GM12878 (cell line): Measurements from ENCODE around the gene SCEL. TPM values are rescaled to one million over a fixed set of nuclear protein-coding genes. Genes with fewer than 3 reads are reported as not detected.

Experiments
- ATAC-seq: fragments of 200-7000 bp; cut with Tn5 transposase; 3 replicates; pipeline ENCODE4 v1.9.1; 2020; ENCODE audit warnings: mild to moderate bottlenecking, moderate library complexity
- BruUV-seq: library from RNA; stranded (reverse); fragments of 400-500 nt; replicated peaks from 2 replicates; lab custom pipeline; 2021; lab: Mats Ljungman, UMichigan
- CTCF ChIA-PET: fragments of 300-600 bp; sonication (Branson Sonifier 250); formaldehyde crosslinking; extraction: SDS; loops from one replicate; lab custom pipeline; 2021; ENCODE audit warnings: inconsistent platforms; lab: Yijun Ruan, JAX
- POLR2A ChIA-PET: fragments of 350-600 bp; formaldehyde crosslinking; extraction: SDS; loops from one replicate; lab custom pipeline; 2021; ENCODE audit warnings: inconsistent platforms; lab: Charles Lee
- RAD21 ChIA-PET: fragments of 300-600 bp; sonication (Branson Sonifier 250); formaldehyde crosslinking; loops from one replicate; lab custom pipeline; 2023; ENCODE audit warnings: antibody characterized with exemption; ENCODE audit not compliant: unreplicated experiment; lab: Charles Lee
- SMC1A ChIA-PET: fragments of 300-600 bp; sonication (Branson Sonifier 250); formaldehyde crosslinking; loops from one replicate; lab custom pipeline; 2023; ENCODE audit not compliant: unreplicated experiment, uncharacterized antibody; lab: Charles Lee
- DNase-seq: peaks from one replicate; pipeline ENCODE4 v3.0.0-alpha.2; 2011; ENCODE audit warnings: low read depth, low spot score
- FAIRE-seq: peaks from 3 replicates; lab custom pipeline; 2011; peaks lifted over from hg19 to GRCh38; lab: Jason Lieb, UNC
- H2AFZ ChIP-seq: 2 replicates; pipeline ENCODE4 v1.6.0; 2011; ENCODE audit warnings: low read depth, low read length, control low read depth; ENCODE audit not compliant: control insufficient read depth
- H3K27ac ChIP-seq: 2 replicates; pipeline ENCODE4 v1.5.1; 2011; ENCODE audit warnings: control low read depth; ENCODE audit not compliant: control insufficient read depth, insufficient read depth
- H3K27me3 ChIP-seq, 2 experiments: replicated peaks in 1 of 2; 2 replicates each; pipeline versions ENCODE4 v1.6.0 to v1.6.1; 2011; ENCODE audit warnings: low read length in 1 of 2; ENCODE audit not compliant: control insufficient read depth in 2 of 2, insufficient read depth in 2 of 2
- H3K36me3 ChIP-seq, 2 experiments: 2 replicates each; pipeline ENCODE4 v1.5.1; 2011; ENCODE audit warnings: low read length in 1 of 2; ENCODE audit not compliant: control insufficient read depth in 2 of 2, insufficient read depth in 2 of 2
- H3K4me1 ChIP-seq: 2 replicates; pipeline ENCODE4 v1.6.1; 2011; ENCODE audit warnings: mild to moderate bottlenecking, low read length, moderate library complexity, mixed read lengths; ENCODE audit not compliant: control insufficient read depth, insufficient read depth
- H3K4me2 ChIP-seq: 2 replicates; pipeline ENCODE4 v1.6.0; 2011; ENCODE audit warnings: control low read depth; ENCODE audit not compliant: control insufficient read depth, insufficient read depth
- H3K4me3 ChIP-seq: fragments of 200-600 bp; sonication (generic); 2 replicates; pipeline ENCODE4 v1.5.1; 2016
- H3K79me2 ChIP-seq: 2 replicates; pipeline ENCODE4 v1.6.0; 2011; ENCODE audit warnings: low read length; ENCODE audit not compliant: control insufficient read depth, insufficient read depth
- H3K9ac ChIP-seq: 2 replicates; pipeline ENCODE4 v1.8.0; 2011; ENCODE audit warnings: low read length, control low read depth, mixed read lengths; ENCODE audit not compliant: control insufficient read depth, insufficient read depth
- H3K9me3 ChIP-seq: replicated peaks from 3 replicates; pipeline ENCODE4 v1.5.1; 2011; ENCODE audit warnings: mild to moderate bottlenecking, low read length; ENCODE audit not compliant: control insufficient read depth, insufficient read depth
- H4K20me1 ChIP-seq: 2 replicates; pipeline ENCODE4 v1.6.0; 2011; ENCODE audit not compliant: control insufficient read depth, insufficient read depth
- CHD4 ChIP-seq: fragments of 200-600 bp; sonication (generic); IDR thresholded peaks from 2 replicates; pipeline ENCODE4 v1.6.1; 2016; ENCODE audit warnings: mild to moderate bottlenecking
- SMARCA5 ChIP-seq: fragments of 450-650 bp; IDR thresholded peaks from 2 replicates; pipeline ENCODE4 v1.6.1; 2017; ENCODE audit warnings: mild to moderate bottlenecking
- SREBF2 ChIP-seq: IDR thresholded peaks from 2 replicates; pipeline ENCODE4 v1.6.1; 2012; ENCODE audit warnings: mild to moderate bottlenecking, low read length
- SUZ12 ChIP-seq: fragments of 200-600 bp; sonication (generic); IDR thresholded peaks from one replicate; pipeline ENCODE4 v1.6.1; 2018; ENCODE audit warnings: antibody characterized with exemption, mild to moderate bottlenecking; ENCODE audit not compliant: unreplicated experiment
- ZBED1 ChIP-seq: IDR thresholded peaks from 2 replicates; pipeline ENCODE4 v1.6.1; 2016; ENCODE audit warnings: borderline replicate concordance
- WGBS: methylation state at CpG from one replicate; pipeline ENCODE4 v1.1.6; 2016; ENCODE audit warnings: low lambda C conversion rate; ENCODE audit not compliant: insufficient replicate concordance, insufficient coverage; ENCODE audit errors: missing lambda C conversion rate; 5-methylcytosine and 5-hydroxymethylcytosine counted together
- in situ Hi-C: fragments of 300-500 bp; cut with MboI; formaldehyde crosslinking; loops from 9 replicates; pipeline ENCODE4 v1.14.3; 2018; ENCODE audit warnings: mixed read lengths
- intact Hi-C: fragments of 100-400 bp; cut with micrococcal nuclease; formaldehyde crosslinking; loops from one replicate; pipeline ENCODE4 v1.14.2; 2022; ENCODE audit not compliant: unreplicated experiment
- polyA plus RNA-seq, 11 experiments: library from polyadenylated mRNA; depleted of rRNA in 4 of 11; unstranded in 6 of 11; stranded (reverse) in 5 of 11; fragments of >200 nt; fragmentation: Nextera tagmentation in 4 of 11; fragmentation: Illumina TruSeq in 1 of 11; extraction: Ambion mirVana in 4 of 11; extraction: Trizol in 1 of 11; gene quantifications; 1 replicate in 1 of 11; 2 replicates in 10 of 11; pipeline versions ENCODE4 v1.2.1 to v1.2.3, GENCODE V29; 2011 to 2016; ENCODE audit warnings: inconsistent platforms in 2 of 11, missing spikeins in 2 of 11, low read depth in 1 of 11
- total RNA-seq, 4 experiments: library from RNA; depleted of rRNA in 3 of 4; stranded (reverse); fragments of >200 nt in 3 of 4; fragmentation: Illumina TruSeq in 1 of 4; extraction: Trizol in 1 of 4; gene quantifications; 2 replicates each; pipeline versions ENCODE4 v1.2.1 to v1.2.3, GENCODE V29; 2013 to 2021

Gene SCEL
- total and polyA plus RNA-seq, 10 of the 15 experiments (the other 5 are each of a cell fraction or from before 2014, with no cell fraction given), result 0.09 to 0.68 (median 0.16) TPM; not detected in 1

- no peak for FAIRE-seq
- POLR2A ChIA-PET, result interaction anchor here (0.5 to 1.0 kb wide), 4 partner anchors 14 to 487 kb away, joined by 3 to 7 read pairs (median 3); no protein-coding TSS in a partner anchor
- WGBS, result 56% methylated on average over 7 of the region's 7 CpGs
Measured at GRCh38 chr13:77537289-77537919, 1.9 kb downstream of the SCEL start.

GRCh38 chr13:77543711-77544110 is 8.2 kb downstream of the SCEL start:
- ChIA-PET SMC1A (interaction anchor here (1.2 to 7.0 kb wide), 11 partner anchors 10 to 578 kb away, joined by 3 to 83 read pairs (median 9); no protein-coding TSS in a partner anchor), RAD21 (interaction anchor here (1.3 to 3.3 kb wide), 6 partner anchors 14 to 152 kb away, joined by 3 to 29 read pairs (median 8); no protein-coding TSS in a partner anchor), POLR2A (interaction anchor here (1.7 to 3.3 kb wide), 2 partner anchors 14 kb away, joined by 10 read pairs; no protein-coding TSS in a partner anchor), CTCF (interaction anchor here (1.2 to 2.9 kb wide), 7 partner anchors 14 to 207 kb away, joined by 3 to 16 read pairs (median 6); no protein-coding TSS in a partner anchor)
- H3K27ac ChIP-seq, result no peak overlapping the region
- DNase-seq (no peak), ATAC-seq (no peak), FAIRE-seq (no peak)
- H4K20me1 ChIP-seq, result no peaks in the 10 kb centered on the region
- BruUV-seq, result no TSS peak
- peaks cover 4% of the 10 kb centered on the region for H3K4me1 ChIP-seq
- no peak overlapping the region for H2AFZ ChIP-seq
- WGBS, result 63% methylated on average over 8 of the region's 8 CpGs
- H3K4me2 ChIP-seq, result no peak overlapping the region
- H3K4me3 ChIP-seq, result no peak overlapping the region
- H3K9me3 ChIP-seq, result no peaks in the 10 kb centered on the region
- no peak overlapping the region for H3K9ac ChIP-seq
- H3K36me3 ChIP-seq, result no peaks in the 10 kb centered on the region
- no peak for TF ChIP-seq CHD4
- TF ChIP-seq SREBF2, result no peak
- TF ChIP-seq ZBED1, result no peak
- no peaks in the 10 kb centered on the region for H3K79me2 ChIP-seq
- in situ Hi-C loops, result no loop called here
- no peaks in the 10 kb centered on the region for H3K27me3 ChIP-seq
- intact Hi-C loops, result no loop called here

More at GRCh38 chr13:77537289-77537919, 1.9 kb downstream of the SCEL start:
- ATAC-seq (no peak), DNase-seq (no peak)
- Histone ChIP-seq H3K9me3 (no peaks in the 10 kb centered on the region), H3K9ac (no peak overlapping the region), H3K79me2 (no peaks in the 10 kb centered on the region), H2AFZ (no peak overlapping the region), H3K4me1 (no peaks in the 10 kb centered on the region), H3K4me3 (no peak overlapping the region), H3K27me3 (peaks cover 0 to 6% of the 10 kb centered on the region in 2 experiments; a peak in 1 of 4 replicates), H4K20me1 (no peaks in the 10 kb centered on the region), H3K4me2 (no peak overlapping the region), H3K36me3 (no peaks in the 10 kb centered on the region), H3K27ac (no peak overlapping the region)
- SMC1A ChIA-PET, result interaction anchor here (0.7 to 2.0 kb wide), 5 partner anchors 13 to 320 kb away, joined by 3 to 7 read pairs (median 4); no protein-coding TSS in a partner anchor
- intact Hi-C loops (no loop called here), in situ Hi-C loops (no loop called here)
- no TSS peak for BruUV-seq
- RAD21 ChIA-PET, result interaction anchor here (0.7 to 1.3 kb wide), 3 partner anchors 27 to 45 kb away, joined by 3 read pairs; no protein-coding TSS in a partner anchor
- CTCF ChIA-PET, result interaction anchor here (0.7 kb wide), 1 partner anchor 17 kb away, joined by 3 read pairs; no protein-coding TSS in a partner anchor
- TF ChIP-seq SUZ12, result no peak
- no peak for TF ChIP-seq SMARCA5
